ENCODE results near the gene YBX1. TPM values are rescaled to one million over a fixed set of nuclear protein-coding genes. Genes with fewer than 3 reads are reported as not detected.
"Not testable (repeated sequence)": the region's sequence is repeated elsewhere in the genome, so short reads cannot be mapped to it uniquely, and the experiment has no call there.

Gene YBX1
- polyA plus RNA-seq, 3 donors from 2014 or later, result 51.5 to 70.0 (median 69.4) TPM

DNA sequence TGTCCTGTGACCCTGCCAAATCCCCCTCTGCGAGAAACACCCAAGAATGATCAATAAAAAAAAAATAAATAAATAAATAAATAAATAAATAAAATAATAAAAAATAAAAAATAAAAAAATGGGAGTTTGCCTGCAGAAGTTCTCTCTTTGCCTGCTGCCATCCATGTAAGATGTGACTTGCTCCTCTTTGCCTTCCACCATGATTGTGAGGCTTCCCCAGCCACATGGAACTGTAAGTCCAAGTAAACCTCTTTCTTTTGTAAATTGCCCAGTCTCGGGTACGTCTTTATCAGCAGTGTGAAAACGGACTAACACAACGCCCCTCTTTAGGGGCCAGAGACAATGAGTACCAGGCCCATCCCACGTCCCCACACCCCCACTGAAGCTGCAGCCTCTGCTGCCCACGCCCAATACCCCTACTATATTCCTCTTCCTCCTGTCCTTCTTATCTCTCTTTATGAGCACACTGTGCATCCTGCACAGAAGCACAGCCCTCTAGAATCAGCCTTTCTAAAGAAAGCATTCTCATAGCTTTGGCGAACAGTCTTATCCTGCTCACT lies 69.4 kb downstream of the YBX1 start:
- DNase-seq; H3K27me3 Mint-ChIP-seq (ENCODE audit: low read depth in 3 of 3); H3K4me1 Mint-ChIP-seq; H3K4me3 Mint-ChIP-seq; H3K9me3 Mint-ChIP-seq; H3K27ac Mint-ChIP-seq: not testable (repeated sequence)
- peaks cover 40 to 56% (median 41%) of the 10 kb centered on the region in 3 donors for H3K36me3 Mint-ChIP-seq

DNA sequence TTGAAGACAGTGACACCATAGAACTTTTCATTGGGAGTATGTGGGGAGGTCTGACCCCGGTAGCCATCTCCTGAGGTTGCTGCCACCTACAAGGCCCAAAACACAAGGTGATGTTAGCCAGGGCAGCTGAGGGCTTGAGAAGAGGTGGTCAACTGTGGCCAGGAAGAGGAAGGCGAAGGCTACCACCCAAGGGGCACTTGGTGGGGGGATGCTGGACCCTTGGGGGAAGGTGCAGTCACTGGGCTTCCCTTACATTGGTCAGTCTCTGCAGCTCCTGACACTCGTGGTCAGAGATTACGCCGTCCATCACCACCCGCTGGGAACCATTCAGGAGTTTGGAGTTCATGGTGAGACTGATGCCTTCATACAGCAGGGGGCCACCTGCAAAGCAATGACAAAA lies 70.1 kb downstream of the YBX1 start:
- peaks cover 44 to 60% (median 44%) of the 10 kb centered on the region in 3 donors for H3K36me3 Mint-ChIP-seq

DNA sequence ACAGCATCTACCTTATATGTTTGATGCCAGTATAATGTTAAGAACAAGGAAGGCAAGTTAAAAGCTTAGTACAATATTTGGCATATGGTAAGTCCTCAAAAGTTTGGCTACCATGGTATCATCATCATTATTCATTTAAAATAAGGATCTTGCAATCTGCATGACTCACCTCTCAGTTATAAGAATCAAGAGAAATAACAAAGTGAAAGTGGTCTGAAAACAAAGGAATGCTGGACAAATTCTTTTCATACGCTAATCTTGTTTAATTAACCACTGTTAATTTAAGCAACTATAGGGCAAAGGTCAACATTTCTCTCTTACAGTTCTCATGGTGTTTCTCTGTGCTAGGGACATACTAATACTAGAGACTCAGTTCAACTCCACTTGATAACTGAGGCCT lies 70.9 kb downstream of the YBX1 start:
- Mint-ChIP-seq H3K27me3 (ENCODE audit: low read depth in 3 of 3) (peaks cover 0 to 4% (median 1%) of the 10 kb centered on the region in 3 donors), H3K9me3 (no peaks in the 10 kb centered on the region), H3K4me1 (peaks cover 6% of the 10 kb centered on the region in 2 donors), H3K27ac (no peak overlapping the region), H3K36me3 (peaks cover 44 to 60% (median 44%) of the 10 kb centered on the region in 3 donors), H3K4me3 (no peak overlapping the region)
- no peak for DNase-seq

More for the DNA sequence above, 70.1 kb downstream of the YBX1 start:
- peaks cover 5 to 6% of the 10 kb centered on the region in 2 donors for H3K4me1 Mint-ChIP-seq
- H3K9me3 Mint-ChIP-seq, result no peaks in the 10 kb centered on the region
- H3K4me3 Mint-ChIP-seq, result no peak overlapping the region
- no peak overlapping the region for H3K27ac Mint-ChIP-seq
- no peak for DNase-seq
- peaks cover 0 to 4% (median 1%) of the 10 kb centered on the region in 3 donors for H3K27me3 Mint-ChIP-seq (ENCODE audit: low read depth in 3 of 3)

Other genes with a start within 250 kb of the YBX1 start
- gene ZMYND12, start 226.4 kb upstream of the YBX1 start, polyA plus RNA-seq, result under 1 TPM in 1 of 3 donors, not detected in 2; 0.39 TPM
- 100 to 1,000 TPM; 119 to 175 (median 129) TPM for gene PPCS, start 225.9 kb upstream of the YBX1 start, polyA plus RNA-seq
- 1 to 10 TPM in 2 of 3 donors, not detected in 1; 2.7 TPM for gene CCDC30, start 219.1 kb upstream of the YBX1 start, polyA plus RNA-seq
- gene PPIH, start 24.0 kb upstream of the YBX1 start, polyA plus RNA-seq, result 100 to 1,000 TPM in 1 of 3 donors, 10 to 100 TPM in 2; 52.1 to 102 (median 80.7) TPM
- not detected for gene CLDN19, start 57.8 kb downstream of the YBX1 start, polyA plus RNA-seq
- gene P3H1, start 84.6 kb downstream of the YBX1 start, polyA plus RNA-seq, result 10 to 100 TPM; 11.8 to 20.8 (median 17.3) TPM
- gene C1orf50, start 84.8 kb downstream of the YBX1 start, polyA plus RNA-seq, result 1 to 10 TPM; 4.7 to 8.8 (median 5.9) TPM
- under 1 TPM in 1 of 3 donors, not detected in 2; 0.14 TPM for gene TMEM269, start 102.6 kb downstream of the YBX1 start, polyA plus RNA-seq
- gene ERMAP, start 134.7 kb downstream of the YBX1 start, polyA plus RNA-seq, result 1 to 10 TPM; 2.2 to 4.2 (median 2.8) TPM
- 10 to 100 TPM; 29.3 to 45.0 (median 36.8) TPM for gene SVBP, start 135.0 kb downstream of the YBX1 start, polyA plus RNA-seq
- gene ZNF691, start 164.2 kb downstream of the YBX1 start, polyA plus RNA-seq, result 10 to 100 TPM in 1 of 3 donors, 1 to 10 TPM in 2; 5.2 to 10.2 (median 7.1) TPM

All from immature natural killer cell (primary cell).